ENCODE data around the gene ARID5A. TPM values are rescaled to one million over a fixed set of nuclear protein-coding genes. Genes with fewer than 3 reads are reported as not detected.
A peak's percentile ranks its signal among the peaks of the same experiment; 100 is the strongest.

Gene ARID5A
- total RNA-seq, 1 experiment from 2014 or later: 3.3 TPM

DNA sequence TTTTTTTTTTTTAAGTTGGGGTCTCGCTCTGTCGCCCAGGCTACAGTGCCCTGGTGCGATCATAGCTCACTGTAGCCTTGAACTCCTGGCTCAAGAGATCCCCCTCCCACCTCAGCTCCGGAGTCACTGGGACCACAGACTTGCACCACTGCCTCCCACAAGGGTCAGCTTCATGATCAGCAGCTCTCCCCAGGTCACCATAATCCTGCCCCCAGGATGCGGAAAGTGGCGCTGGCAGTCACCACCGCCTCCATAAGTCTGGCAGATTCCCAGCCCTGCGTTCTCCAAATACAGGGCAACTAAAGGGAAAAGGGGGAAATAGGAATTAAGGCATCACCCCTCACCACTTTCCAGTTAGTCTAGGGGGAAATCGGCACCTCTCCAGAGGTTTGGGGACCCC lies 5.2 kb upstream of the ARID5A start:
- Mint-ChIP-seq H3K36me3 (ENCODE audit: insufficient read depth, unreplicated experiment) (no peaks in the 10 kb centered on the region), H3K4me1 (ENCODE audit: low read depth, unreplicated experiment) (peaks cover 5% of the 10 kb centered on the region), H3K9me3 (ENCODE audit: unreplicated experiment) (no peaks in the 10 kb centered on the region), H3K27ac (ENCODE audit: unreplicated experiment) (no peak overlapping the region), H3K27me3 (ENCODE audit: insufficient read depth, unreplicated experiment) (no peaks in the 10 kb centered on the region), H3K4me3 (ENCODE audit: unreplicated experiment) (no peak overlapping the region)
- no peaks in the 10 kb centered on the region for H3K4me1 ChIP-seq
- no peaks in the 10 kb centered on the region for H3K9me3 ChIP-seq
- CTCF ChIA-PET: no interaction called here
- no peaks in the 10 kb centered on the region for H3K36me3 ChIP-seq (ENCODE audit: control insufficient read depth, insufficient read depth, low read length)
- no peak overlapping the region for H3K4me3 ChIP-seq (ENCODE audit: low read depth, low read length)
- POLR2A ChIA-PET: no interaction called here
- intact Hi-C loops (cut with micrococcal nuclease; ENCODE audit: unreplicated experiment): no loop called here
- H3K27me3 ChIP-seq (replicated peaks; ENCODE audit: control insufficient read depth, insufficient read depth, low read length): no peaks in the 10 kb centered on the region
- TF ChIP-seq, protein P1, sequence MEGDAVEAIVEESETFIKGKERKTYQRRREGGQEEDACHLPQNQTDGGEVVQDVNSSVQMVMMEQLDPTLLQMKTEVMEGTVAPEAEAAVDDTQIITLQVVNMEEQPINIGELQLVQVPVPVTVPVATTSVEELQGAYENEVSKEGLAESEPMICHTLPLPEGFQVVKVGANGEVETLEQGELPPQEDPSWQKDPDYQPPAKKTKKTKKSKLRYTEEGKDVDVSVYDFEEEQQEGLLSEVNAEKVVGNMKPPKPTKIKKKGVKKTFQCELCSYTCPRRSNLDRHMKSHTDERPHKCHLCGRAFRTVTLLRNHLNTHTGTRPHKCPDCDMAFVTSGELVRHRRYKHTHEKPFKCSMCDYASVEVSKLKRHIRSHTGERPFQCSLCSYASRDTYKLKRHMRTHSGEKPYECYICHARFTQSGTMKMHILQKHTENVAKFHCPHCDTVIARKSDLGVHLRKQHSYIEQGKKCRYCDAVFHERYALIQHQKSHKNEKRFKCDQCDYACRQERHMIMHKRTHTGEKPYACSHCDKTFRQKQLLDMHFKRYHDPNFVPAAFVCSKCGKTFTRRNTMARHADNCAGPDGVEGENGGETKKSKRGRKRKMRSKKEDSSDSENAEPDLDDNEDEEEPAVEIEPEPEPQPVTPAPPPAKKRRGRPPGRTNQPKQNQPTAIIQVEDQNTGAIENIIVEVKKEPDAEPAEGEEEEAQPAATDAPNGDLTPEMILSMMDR (IDR thresholded peaks at IDR 0.05; ENCODE audit: insufficient read depth in 1 of 2, low read depth in 1 of 2, low read length in 1 of 2, severe bottlenecking in 1 of 2, unreplicated experiment in 1 of 2): no peak
- no peak for DNase-seq
- BruUV-seq (replicated peaks): no TSS peak

DNA sequence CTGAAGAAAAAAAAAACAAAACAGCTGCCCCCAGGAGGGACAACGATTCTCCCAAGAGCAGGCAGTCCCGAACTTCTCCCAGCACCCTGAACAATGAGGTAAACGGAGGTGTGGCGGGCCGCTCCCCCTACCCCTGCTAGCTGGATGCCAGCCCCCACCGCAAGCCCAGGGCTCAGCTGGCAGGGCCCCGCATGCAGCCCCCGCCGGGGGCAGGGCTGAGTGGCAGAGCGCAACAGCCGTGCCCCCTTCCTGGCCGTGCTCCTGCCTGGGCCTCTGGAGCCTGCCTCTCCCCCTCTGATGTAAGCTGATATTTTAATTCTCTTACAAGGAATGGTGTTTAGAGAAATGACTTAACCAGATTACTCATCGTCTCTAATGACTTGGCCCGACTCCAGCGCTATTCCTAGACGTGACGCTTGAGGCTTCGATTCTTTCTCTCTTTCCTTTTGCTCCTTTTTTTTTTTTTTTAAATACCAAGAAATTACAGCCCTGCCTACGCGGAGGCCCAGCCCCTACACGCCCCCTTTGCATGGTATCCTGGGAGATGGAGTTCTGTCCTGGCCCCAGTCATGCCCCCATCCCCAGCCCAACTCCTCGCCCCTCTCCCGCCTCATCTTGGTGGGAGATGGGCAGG lies 4.6 kb upstream of the ARID5A start:
- no peak overlapping the region for H3K4me3 ChIP-seq (ENCODE audit: low read depth, low read length)
- CTCF ChIA-PET: no interaction called here
- Mint-ChIP-seq H3K4me3 (ENCODE audit: unreplicated experiment) (peak overlapping the region; percentile 54), H3K4me1 (ENCODE audit: low read depth, unreplicated experiment) (peaks cover 5% of the 10 kb centered on the region), H3K27me3 (ENCODE audit: insufficient read depth, unreplicated experiment) (no peaks in the 10 kb centered on the region), H3K36me3 (ENCODE audit: insufficient read depth, unreplicated experiment) (no peaks in the 10 kb centered on the region), H3K9me3 (ENCODE audit: unreplicated experiment) (no peaks in the 10 kb centered on the region), H3K27ac (ENCODE audit: unreplicated experiment) (no peak overlapping the region)
- H3K36me3 ChIP-seq (ENCODE audit: control insufficient read depth, insufficient read depth, low read length): no peaks in the 10 kb centered on the region
- no peaks in the 10 kb centered on the region for H3K9me3 ChIP-seq
- POLR2A ChIA-PET: no interaction called here
- H3K27me3 ChIP-seq (replicated peaks; ENCODE audit: control insufficient read depth, insufficient read depth, low read length): no peaks in the 10 kb centered on the region
- intact Hi-C loops (cut with micrococcal nuclease; ENCODE audit: unreplicated experiment): no loop called here
- H3K4me1 ChIP-seq: no peaks in the 10 kb centered on the region
- DNase-seq: peak in 1 of 2 experiments; percentile 43
- TF ChIP-seq, protein P1 (IDR thresholded peaks at IDR 0.05; ENCODE audit: insufficient read depth in 1 of 2, low read depth in 1 of 2, low read length in 1 of 2, severe bottlenecking in 1 of 2, unreplicated experiment in 1 of 2): no peak
- no TSS peak for BruUV-seq (replicated peaks)

DNA sequence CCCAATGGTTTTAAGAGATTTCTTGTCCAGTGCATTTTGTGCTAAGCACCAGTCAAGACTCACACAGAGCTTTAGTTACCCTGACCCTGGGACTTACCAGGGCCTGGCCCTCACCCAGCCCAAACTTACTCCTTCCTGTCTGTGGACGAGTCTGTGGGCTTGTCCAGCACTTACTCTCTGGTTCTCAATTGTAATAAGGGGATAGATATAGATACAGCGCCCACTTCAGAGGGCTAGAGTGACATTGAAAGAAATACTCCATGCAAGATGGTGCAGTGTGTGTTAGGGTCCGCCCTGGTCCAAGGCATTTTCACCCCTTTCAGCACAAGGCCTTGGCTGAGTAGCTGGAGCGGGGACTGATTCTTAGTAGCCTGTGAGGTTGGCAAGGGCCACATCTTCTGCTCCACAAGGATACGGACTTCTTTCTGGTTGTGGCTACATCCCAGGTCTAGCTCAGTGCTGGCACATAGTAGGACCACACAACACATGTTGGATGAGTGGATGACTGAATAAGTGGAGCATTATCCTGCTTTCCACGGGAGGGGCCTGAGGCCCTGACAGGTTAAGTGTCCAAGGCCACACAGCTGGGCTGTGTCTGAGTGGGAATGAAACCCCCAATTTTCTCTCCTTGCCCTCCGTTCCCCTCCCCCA lies 3.8 kb upstream of the ARID5A start:
- Mint-ChIP-seq H3K4me3 (ENCODE audit: unreplicated experiment) (no peak overlapping the region), H3K9me3 (ENCODE audit: unreplicated experiment) (no peaks in the 10 kb centered on the region), H3K36me3 (ENCODE audit: insufficient read depth, unreplicated experiment) (no peaks in the 10 kb centered on the region), H3K4me1 (ENCODE audit: low read depth, unreplicated experiment) (peaks cover 5% of the 10 kb centered on the region), H3K27me3 (ENCODE audit: insufficient read depth, unreplicated experiment) (no peaks in the 10 kb centered on the region), H3K27ac (ENCODE audit: unreplicated experiment) (no peak overlapping the region)
- no TSS peak for BruUV-seq (replicated peaks)
- DNase-seq: no peak
- no peaks in the 10 kb centered on the region for H3K27me3 ChIP-seq (replicated peaks; ENCODE audit: control insufficient read depth, insufficient read depth, low read length)
- TF ChIP-seq, protein P1 (IDR thresholded peaks at IDR 0.05; ENCODE audit: insufficient read depth in 1 of 2, low read depth in 1 of 2, low read length in 1 of 2, severe bottlenecking in 1 of 2, unreplicated experiment in 1 of 2): no peak
- no peaks in the 10 kb centered on the region for H3K36me3 ChIP-seq (ENCODE audit: control insufficient read depth, insufficient read depth, low read length)
- no peaks in the 10 kb centered on the region for H3K9me3 ChIP-seq
- no peak overlapping the region for H3K4me3 ChIP-seq (ENCODE audit: low read depth, low read length)
- ChIA-PET CTCF (no interaction called here), POLR2A (interaction anchor here (0.6 kb wide), 1 partner anchor 198 kb away, joined by 8 read pairs; no protein-coding TSS in a partner anchor)
- intact Hi-C loops (cut with micrococcal nuclease; ENCODE audit: unreplicated experiment): no loop called here
- H3K4me1 ChIP-seq: peaks cover 5% of the 10 kb centered on the region
